T-helper 2 cell treated with Interferon-gamma antibody and Interleukin-4, amounts not matched to agents 5 μg/mL and 100 μg/mL, for 36 hours (primary cell): Measurements from ENCODE around the gene CPT2.

ENCODE experiments used
- DNase-seq: peaks from one replicate; pipeline ENCODE4 v3.0.0; 2021; ENCODE audit warnings: low spot score
- H3K27ac Mint-ChIP-seq: one replicate; pipeline ENCODE4 v1.8.0; 2021; ENCODE audit warnings: mild to moderate bottlenecking, mixed read lengths
- H3K27me3 Mint-ChIP-seq: one replicate; pipeline ENCODE4 v1.8.0; 2021; ENCODE audit warnings: low read depth, mixed read lengths
- H3K36me3 Mint-ChIP-seq: one replicate; pipeline ENCODE4 v1.8.0; 2021; ENCODE audit warnings: low read depth, mixed read lengths
- H3K4me1 Mint-ChIP-seq: one replicate; pipeline ENCODE4 v1.8.0; 2021; ENCODE audit warnings: low read depth, mixed read lengths
- H3K4me3 Mint-ChIP-seq: one replicate; pipeline ENCODE4 v1.8.0; 2022; ENCODE audit warnings: mild to moderate bottlenecking, moderate library complexity, mixed read lengths
- H3K9me3 Mint-ChIP-seq: one replicate; pipeline ENCODE4 v1.8.0; 2021; ENCODE audit warnings: mixed read lengths

Gene CPT2

GRCh38 chr1:53254011-53254640 is 57.5 kb downstream of the CPT2 start:
- Mint-ChIP-seq H3K27ac (no peak overlapping the region), H3K36me3 (peaks cover 46% of the 10 kb centered on the region), H3K27me3 (no peaks in the 10 kb centered on the region), H3K9me3 (no peaks in the 10 kb centered on the region), H3K4me1 (no peaks in the 10 kb centered on the region), H3K4me3 (no peak overlapping the region)
- DNase-seq = no peak

- no peak overlapping the region for H3K27ac Mint-ChIP-seq
- H3K4me3 Mint-ChIP-seq = no peak overlapping the region
- H3K36me3 Mint-ChIP-seq = peaks cover 44% of the 10 kb centered on the region
Measured at GRCh38 chr1:53255031-53255430, 58.4 kb downstream of the CPT2 start.

GRCh38 chr1:53256511-53257453 is 60.2 kb downstream of the CPT2 start:
- DNase-seq = no peak
- Mint-ChIP-seq H3K4me3 (no peak overlapping the region), H3K27me3 (no peaks in the 10 kb centered on the region), H3K27ac (no peak overlapping the region), H3K4me1 (no peaks in the 10 kb centered on the region), H3K36me3 (peaks cover 46% of the 10 kb centered on the region), H3K9me3 (no peaks in the 10 kb centered on the region)

More at GRCh38 chr1:53255031-53255430, 58.4 kb downstream of the CPT2 start:
- H3K27me3 Mint-ChIP-seq = no peaks in the 10 kb centered on the region
- no peaks in the 10 kb centered on the region for H3K4me1 Mint-ChIP-seq
- H3K9me3 Mint-ChIP-seq = no peaks in the 10 kb centered on the region
- no peak for DNase-seq

GRCh38 chr1:53257454-53258081 is 60.9 kb downstream of the CPT2 start:
- no peak overlapping the region for H3K27ac Mint-ChIP-seq
- no peak overlapping the region for H3K4me3 Mint-ChIP-seq
- H3K27me3 Mint-ChIP-seq = no peaks in the 10 kb centered on the region
- H3K36me3 Mint-ChIP-seq = peaks cover 46% of the 10 kb centered on the region
- H3K4me1 Mint-ChIP-seq = no peaks in the 10 kb centered on the region
- no peak for DNase-seq
- no peaks in the 10 kb centered on the region for H3K9me3 Mint-ChIP-seq

GRCh38 chr1:53258216-53258615 is 61.6 kb downstream of the CPT2 start:
- H3K9me3 Mint-ChIP-seq = no peaks in the 10 kb centered on the region
- no peaks in the 10 kb centered on the region for H3K4me1 Mint-ChIP-seq

GRCh38 chr1:53259932-53260331 is 63.3 kb downstream of the CPT2 start:
- no peaks in the 10 kb centered on the region for H3K27me3 Mint-ChIP-seq
- peaks cover 50% of the 10 kb centered on the region for H3K36me3 Mint-ChIP-seq
- no peak overlapping the region for H3K27ac Mint-ChIP-seq
- H3K4me3 Mint-ChIP-seq = no peak overlapping the region
- no peaks in the 10 kb centered on the region for H3K4me1 Mint-ChIP-seq
- no peak for DNase-seq
- no peaks in the 10 kb centered on the region for H3K9me3 Mint-ChIP-seq

More at GRCh38 chr1:53258216-53258615, 61.6 kb downstream of the CPT2 start:
- no peak overlapping the region for H3K27ac Mint-ChIP-seq
- peaks cover 50% of the 10 kb centered on the region for H3K36me3 Mint-ChIP-seq
- H3K4me3 Mint-ChIP-seq = no peak overlapping the region
- no peaks in the 10 kb centered on the region for H3K27me3 Mint-ChIP-seq
- no peak for DNase-seq

- H3K27me3 Mint-ChIP-seq = no peaks in the 10 kb centered on the region
- no peaks in the 10 kb centered on the region for H3K9me3 Mint-ChIP-seq
- no peak overlapping the region for H3K27ac Mint-ChIP-seq
- DNase-seq = no peak
- peaks cover 55% of the 10 kb centered on the region for H3K36me3 Mint-ChIP-seq
- H3K4me1 Mint-ChIP-seq = no peaks in the 10 kb centered on the region
- H3K4me3 Mint-ChIP-seq = no peak overlapping the region
Measured at GRCh38 chr1:53260631-53261247, 64.1 kb downstream of the CPT2 start.

- no peak overlapping the region for H3K27ac Mint-ChIP-seq
- no peaks in the 10 kb centered on the region for H3K9me3 Mint-ChIP-seq
- H3K27me3 Mint-ChIP-seq = no peaks in the 10 kb centered on the region
- H3K4me3 Mint-ChIP-seq = no peak overlapping the region
- H3K4me1 Mint-ChIP-seq = no peaks in the 10 kb centered on the region
- peaks cover 64% of the 10 kb centered on the region for H3K36me3 Mint-ChIP-seq
- DNase-seq = no peak
Measured at GRCh38 chr1:53262000-53262399, 65.4 kb downstream of the CPT2 start.
